ENCODE results near the gene CELF5.

- TF ChIP-seq EZH2 (IDR thresholded peaks at IDR 0.05; ENCODE audit: borderline replicate concordance, control insufficient read depth, low read depth, low read length) (no peak), POLR2AphosphoS5 (IDR thresholded peaks at IDR 0.05; ENCODE audit: low read length) (no peak), POLR2A (IDR thresholded peaks at IDR 0.05; ENCODE audit: low read depth, low read length) (no peak), SIX5 (IDR thresholded peaks at IDR 0.05; ENCODE audit: low read depth, low read length, severe bottlenecking) (no peak)
- TF ChIP-seq, protein P1, sequence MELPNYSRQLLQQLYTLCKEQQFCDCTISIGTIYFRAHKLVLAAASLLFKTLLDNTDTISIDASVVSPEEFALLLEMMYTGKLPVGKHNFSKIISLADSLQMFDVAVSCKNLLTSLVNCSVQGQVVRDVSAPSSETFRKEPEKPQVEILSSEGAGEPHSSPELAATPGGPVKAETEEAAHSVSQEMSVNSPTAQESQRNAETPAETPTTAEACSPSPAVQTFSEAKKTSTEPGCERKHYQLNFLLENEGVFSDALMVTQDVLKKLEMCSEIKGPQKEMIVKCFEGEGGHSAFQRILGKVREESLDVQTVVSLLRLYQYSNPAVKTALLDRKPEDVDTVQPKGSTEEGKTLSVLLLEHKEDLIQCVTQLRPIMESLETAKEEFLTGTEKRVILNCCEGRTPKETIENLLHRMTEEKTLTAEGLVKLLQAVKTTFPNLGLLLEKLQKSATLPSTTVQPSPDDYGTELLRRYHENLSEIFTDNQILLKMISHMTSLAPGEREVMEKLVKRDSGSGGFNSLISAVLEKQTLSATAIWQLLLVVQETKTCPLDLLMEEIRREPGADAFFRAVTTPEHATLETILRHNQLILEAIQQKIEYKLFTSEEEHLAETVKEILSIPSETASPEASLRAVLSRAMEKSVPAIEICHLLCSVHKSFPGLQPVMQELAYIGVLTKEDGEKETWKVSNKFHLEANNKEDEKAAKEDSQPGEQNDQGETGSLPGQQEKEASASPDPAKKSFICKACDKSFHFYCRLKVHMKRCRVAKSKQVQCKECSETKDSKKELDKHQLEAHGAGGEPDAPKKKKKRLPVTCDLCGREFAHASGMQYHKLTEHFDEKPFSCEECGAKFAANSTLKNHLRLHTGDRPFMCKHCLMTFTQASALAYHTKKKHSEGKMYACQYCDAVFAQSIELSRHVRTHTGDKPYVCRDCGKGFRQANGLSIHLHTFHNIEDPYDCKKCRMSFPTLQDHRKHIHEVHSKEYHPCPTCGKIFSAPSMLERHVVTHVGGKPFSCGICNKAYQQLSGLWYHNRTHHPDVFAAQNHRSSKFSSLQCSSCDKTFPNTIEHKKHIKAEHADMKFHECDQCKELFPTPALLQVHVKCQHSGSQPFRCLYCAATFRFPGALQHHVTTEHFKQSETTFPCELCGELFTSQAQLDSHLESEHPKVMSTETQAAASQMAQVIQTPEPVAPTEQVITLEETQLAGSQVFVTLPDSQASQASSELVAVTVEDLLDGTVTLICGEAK (IDR thresholded peaks at IDR 0.05; ENCODE audit: borderline replicate concordance): no peak
These were observed 74.5 kb downstream of the CELF5 start for GRCh38 chr19:3298853-3299449.
